Activated CD4-positive, alpha-beta memory T cell treated with anti-CD3 and anti-CD28 coated beads for 36 hours (primary cell): ENCODE results near the gene AIPL1. TPM values are rescaled to one million over a fixed set of nuclear protein-coding genes. Genes with fewer than 3 reads are reported as not detected.

ENCODE experiments used
- CTCF ChIA-PET: fragments of 350-600 bp; sonication (Branson Sonifier 250); formaldehyde crosslinking; loops from one replicate; lab custom pipeline; 2021; ENCODE audit warnings: antibody characterized with exemption, inconsistent platforms; lab: Charles Lee
- POLR2A ChIA-PET: fragments of 350-600 bp; sonication (Branson Sonifier 250); formaldehyde crosslinking; loops from one replicate; lab custom pipeline; 2021; ENCODE audit warnings: antibody characterized with exemption; lab: Charles Lee
- DNase-seq: peaks from one replicate; pipeline ENCODE4 v3.0.0-alpha.2; 2020
- H3K27ac Mint-ChIP-seq: one replicate; pipeline ENCODE4 v1.8.0; 2021; ENCODE audit warnings: mixed read lengths
- H3K27me3 Mint-ChIP-seq: one replicate; pipeline ENCODE4 v1.8.0; 2021; ENCODE audit warnings: mixed read lengths
- H3K36me3 Mint-ChIP-seq: one replicate; pipeline ENCODE4 v1.8.0; 2021; ENCODE audit warnings: mixed read lengths
- H3K4me1 Mint-ChIP-seq: one replicate; pipeline ENCODE4 v1.8.0; 2021; ENCODE audit warnings: low read depth, mixed read lengths
- H3K4me3 Mint-ChIP-seq: one replicate; pipeline ENCODE4 v1.8.0; 2021; ENCODE audit warnings: mild to moderate bottlenecking, mixed read lengths
- H3K9me3 Mint-ChIP-seq: one replicate; pipeline ENCODE4 v1.8.0; 2021; ENCODE audit warnings: mixed read lengths
- intact Hi-C: fragments of 100-400 bp; cut with micrococcal nuclease; formaldehyde crosslinking; loops from one replicate; pipeline ENCODE4 v1.15.1; 2023
- total RNA-seq, 2 experiments: library from RNA; stranded (reverse); gene quantifications; one replicate each; pipeline ENCODE4 v1.2.3, GENCODE V29; 2021

Gene AIPL1
- total RNA-seq, 2 experiments from 2014 or later = not detected

GRCh38 chr17:6442775-6443174, 7.9 kb upstream of the AIPL1 start:
- CTCF ChIA-PET = interaction anchor here (0.9 to 1.4 kb wide), 2 partner anchors 17 to 855 kb away, joined by 3 read pairs; no protein-coding TSS in a partner anchor
- intact Hi-C loops = loop anchor here (5.0 kb wide), 1 partner anchor 200 kb away; the partner anchor contains the start of genes KIAA0753 and TXNDC17
- no peak for DNase-seq
- H3K4me1 Mint-ChIP-seq = peaks cover 12% of the 10 kb centered on the region
- H3K27ac Mint-ChIP-seq = no peak overlapping the region
- no peak overlapping the region for H3K4me3 Mint-ChIP-seq
- no peaks in the 10 kb centered on the region for H3K9me3 Mint-ChIP-seq
- POLR2A ChIA-PET = no interaction called here
- no peaks in the 10 kb centered on the region for H3K36me3 Mint-ChIP-seq
- peaks cover 5% of the 10 kb centered on the region for H3K27me3 Mint-ChIP-seq

DNA sequence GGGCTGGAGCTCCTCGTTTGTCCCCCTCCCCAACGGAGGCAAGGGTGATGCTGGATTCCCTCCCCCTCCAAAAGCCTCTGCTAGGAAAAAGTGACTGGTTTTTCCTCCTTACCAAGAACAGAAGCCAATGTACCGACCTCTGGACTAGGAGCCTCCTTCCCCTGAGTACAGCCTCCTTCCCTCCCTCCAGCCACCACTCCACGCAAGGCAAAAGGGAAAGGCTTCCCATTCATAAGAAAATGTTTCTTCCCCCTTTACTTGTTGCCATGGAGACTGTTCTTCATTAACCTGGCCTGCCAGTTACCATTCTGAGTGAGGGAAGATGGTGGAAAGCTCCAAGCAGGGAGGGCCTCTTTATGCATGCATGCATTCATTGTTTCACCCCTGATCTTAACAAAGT, 5.0 kb upstream of the AIPL1 start:
- intact Hi-C loops = loop anchor here (5.0 kb wide), 1 partner anchor 202 kb away; the partner anchor contains the start of genes KIAA0753 and TXNDC17
- H3K9me3 Mint-ChIP-seq = no peaks in the 10 kb centered on the region
- H3K27ac Mint-ChIP-seq = no peak overlapping the region
- H3K4me3 Mint-ChIP-seq = no peak overlapping the region
- H3K36me3 Mint-ChIP-seq = no peaks in the 10 kb centered on the region
- peaks cover 19% of the 10 kb centered on the region for H3K27me3 Mint-ChIP-seq
- ChIA-PET CTCF (interaction anchor here (0.9 to 1.4 kb wide), 4 partner anchors 10 to 853 kb away, joined by 3 to 5 read pairs (median 4); no protein-coding TSS in a partner anchor), POLR2A (no interaction called here)
- peaks cover 14% of the 10 kb centered on the region for H3K4me1 Mint-ChIP-seq
- no peak for DNase-seq

DNA sequence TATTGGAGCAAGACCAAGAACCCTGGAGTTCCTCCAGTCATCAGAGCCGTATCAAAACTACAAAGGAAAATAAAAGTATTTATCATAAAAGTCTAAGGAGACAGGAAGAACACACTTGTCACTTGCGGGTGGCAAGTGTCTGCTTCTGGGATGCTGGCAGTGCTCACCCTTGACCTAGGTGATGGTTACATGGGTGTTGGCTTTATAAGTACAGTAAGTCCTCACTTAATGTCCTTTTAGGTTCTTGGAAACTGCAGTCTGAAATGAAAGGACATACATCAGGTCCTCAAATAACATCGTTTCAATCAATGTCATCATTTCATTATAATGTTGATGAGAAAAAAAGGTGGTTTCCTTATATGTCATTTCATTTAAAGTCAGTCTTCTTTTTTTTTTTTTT, 3.0 kb upstream of the AIPL1 start:
- no peaks in the 10 kb centered on the region for H3K36me3 Mint-ChIP-seq
- peaks cover 2% of the 10 kb centered on the region for H3K4me1 Mint-ChIP-seq
- peaks cover 16% of the 10 kb centered on the region for H3K27me3 Mint-ChIP-seq
- ChIA-PET POLR2A (no interaction called here), CTCF (no interaction called here)
- no peak overlapping the region for H3K4me3 Mint-ChIP-seq
- intact Hi-C loops = no loop called here
- no peak overlapping the region for H3K27ac Mint-ChIP-seq
- no peak for DNase-seq
- H3K9me3 Mint-ChIP-seq = no peaks in the 10 kb centered on the region

DNA sequence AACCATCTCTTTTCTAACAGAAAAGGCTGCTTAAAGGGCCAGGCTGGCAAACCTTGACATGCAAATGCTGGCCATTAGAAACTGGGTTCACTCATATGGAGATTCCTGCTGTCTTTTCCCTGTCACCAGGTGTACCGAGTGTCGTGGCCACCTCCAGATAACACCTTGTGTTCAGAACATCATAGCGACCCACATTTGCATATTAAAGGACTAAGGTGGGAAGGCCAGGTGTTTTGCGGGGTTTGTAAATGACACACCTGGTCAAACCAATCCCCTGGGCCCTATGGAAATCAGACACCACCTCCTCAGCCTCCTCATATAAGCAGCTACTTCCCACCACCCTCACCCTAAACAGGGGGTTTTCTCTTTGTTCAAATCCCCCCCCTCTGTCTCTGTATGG, 2.5 kb upstream of the AIPL1 start:
- POLR2A ChIA-PET = no interaction called here
- intact Hi-C loops = no loop called here
- DNase-seq = no peak
- Mint-ChIP-seq H3K27me3 (peaks cover 16% of the 10 kb centered on the region), H3K4me3 (no peak overlapping the region), H3K36me3 (no peaks in the 10 kb centered on the region), H3K27ac (no peak overlapping the region), H3K4me1 (peaks cover 2% of the 10 kb centered on the region), H3K9me3 (no peaks in the 10 kb centered on the region)
- CTCF ChIA-PET = interaction anchor here (2.3 to 2.6 kb wide), 3 partner anchors 12 to 850 kb away, joined by 12 to 14 read pairs (median 14); no protein-coding TSS in a partner anchor

- H3K9me3 Mint-ChIP-seq = peaks cover 7% of the 10 kb centered on the region
- intact Hi-C loops = no loop called here
- ChIA-PET POLR2A (interaction anchor here (0.6 kb wide), 2 partner anchors 248 to 995 kb away, joined by 3 read pairs; no protein-coding TSS in a partner anchor), CTCF (interaction anchor here (0.8 to 2.6 kb wide), 17 partner anchors 9 to 851 kb away, joined by 3 to 17 read pairs (median 5); partner anchors contain the start of genes NLRP1 and PIMREG)
- peaks cover 17% of the 10 kb centered on the region for H3K27me3 Mint-ChIP-seq
- H3K36me3 Mint-ChIP-seq = peaks cover 3% of the 10 kb centered on the region
- DNase-seq = peak; percentile 72
- no peak overlapping the region for H3K4me3 Mint-ChIP-seq
- H3K27ac Mint-ChIP-seq = no peak overlapping the region
- H3K4me1 Mint-ChIP-seq = peaks cover 2% of the 10 kb centered on the region
These were observed 1.0 kb upstream of the AIPL1 start for GRCh38 chr17:6435968-6436367.

DNA sequence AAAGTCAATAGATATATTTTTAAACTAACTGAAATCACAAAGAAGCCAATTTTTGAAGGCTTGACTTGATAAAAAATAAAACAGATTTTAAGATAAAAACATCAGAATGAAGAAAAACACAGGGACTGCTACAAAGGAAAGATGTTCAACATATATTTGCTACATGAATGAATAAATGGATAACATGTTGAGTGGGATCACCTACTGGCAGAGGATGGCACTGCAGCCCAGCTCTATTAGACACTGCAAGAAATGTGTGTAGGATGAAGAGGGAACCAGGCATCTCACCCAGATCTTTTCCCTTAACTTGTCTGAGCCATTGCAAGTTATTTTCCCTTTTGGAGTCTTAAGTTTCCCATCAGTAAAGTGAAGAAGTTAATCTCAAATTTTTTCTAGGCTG, 4.2 kb downstream of the AIPL1 start:
- no peak overlapping the region for H3K4me3 Mint-ChIP-seq
- peaks cover 17% of the 10 kb centered on the region for H3K4me1 Mint-ChIP-seq
- ChIA-PET CTCF (interaction anchor here (1.0 kb wide), 1 partner anchor 838 kb away, joined by 4 read pairs; no protein-coding TSS in a partner anchor), POLR2A (no interaction called here)
- peaks cover 18% of the 10 kb centered on the region for H3K9me3 Mint-ChIP-seq
- H3K27me3 Mint-ChIP-seq = peaks cover 3% of the 10 kb centered on the region
- peaks cover 6% of the 10 kb centered on the region for H3K36me3 Mint-ChIP-seq
- H3K27ac Mint-ChIP-seq = no peak overlapping the region
- intact Hi-C loops = no loop called here
- no peak for DNase-seq

DNA sequence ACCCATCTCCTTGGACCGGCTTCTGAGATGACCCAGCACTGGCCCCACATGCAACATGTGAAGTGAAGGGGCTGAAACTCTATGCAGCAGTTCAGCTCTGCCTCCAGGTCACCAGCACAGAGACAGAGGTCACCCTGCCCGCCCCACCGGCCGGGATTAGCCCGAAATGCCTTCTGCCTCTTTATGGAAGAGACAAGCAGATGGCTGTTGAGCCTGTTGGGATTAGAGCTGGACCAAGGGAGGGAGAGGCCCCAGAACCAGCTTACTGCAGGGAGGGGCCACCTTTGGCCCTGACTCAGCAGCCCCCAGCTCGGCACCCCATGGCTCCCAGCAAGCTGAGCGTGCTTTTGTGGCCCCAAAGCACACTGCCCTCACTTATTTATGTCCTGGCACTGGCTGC, 5.7 kb downstream of the AIPL1 start:
- intact Hi-C loops = no loop called here
- Mint-ChIP-seq H3K36me3 (peaks cover 6% of the 10 kb centered on the region), H3K4me3 (no peak overlapping the region), H3K4me1 (peaks cover 17% of the 10 kb centered on the region), H3K27ac (no peak overlapping the region), H3K9me3 (peaks cover 18% of the 10 kb centered on the region), H3K27me3 (peaks cover 6% of the 10 kb centered on the region)
- DNase-seq = no peak
- ChIA-PET POLR2A (no interaction called here), CTCF (interaction anchor here (0.7 to 1.3 kb wide), 3 partner anchors 11 to 841 kb away, joined by 3 to 4 read pairs (median 3); no protein-coding TSS in a partner anchor)

DNA sequence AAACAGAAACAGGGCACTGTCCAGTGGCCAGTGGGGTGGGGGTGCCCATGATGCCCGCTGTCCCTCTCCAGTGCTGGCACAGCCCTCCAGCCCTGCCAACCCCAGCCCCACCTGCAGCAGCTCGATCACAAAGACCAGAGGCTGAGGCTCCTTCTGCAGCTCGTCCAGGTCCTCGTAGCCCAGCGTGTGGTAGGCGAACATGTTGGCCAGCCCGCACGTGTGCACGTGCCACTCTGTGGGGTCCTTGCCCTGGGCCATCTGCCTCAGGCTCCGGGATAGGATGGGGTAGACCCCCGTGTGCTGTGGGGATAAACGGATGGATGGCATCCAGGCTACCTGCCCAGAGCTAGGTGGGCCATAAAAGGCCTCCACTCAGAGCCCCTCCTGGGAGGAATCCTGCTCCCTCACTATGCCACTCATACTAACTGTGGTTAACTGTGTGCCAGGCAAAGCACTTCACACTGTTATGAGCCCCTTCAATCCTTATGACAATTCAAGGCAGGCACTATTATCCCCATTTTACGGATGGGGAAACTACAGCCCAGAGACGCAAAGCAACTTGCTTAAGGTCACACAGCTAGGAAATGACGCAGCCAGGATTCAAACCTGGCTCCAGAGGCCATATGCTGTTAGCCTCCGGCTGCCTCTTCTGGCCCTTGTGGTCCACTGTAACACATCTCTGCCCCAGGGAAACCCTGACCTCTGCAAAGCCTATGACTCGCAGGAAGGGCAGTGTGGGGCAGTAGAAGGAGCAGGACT, 6.5 kb downstream of the AIPL1 start:
- DNase-seq = no peak
- Mint-ChIP-seq H3K36me3 (peaks cover 6% of the 10 kb centered on the region), H3K4me3 (no peak overlapping the region), H3K27me3 (peaks cover 6% of the 10 kb centered on the region), H3K4me1 (peaks cover 17% of the 10 kb centered on the region), H3K9me3 (peaks cover 18% of the 10 kb centered on the region), H3K27ac (no peak overlapping the region)
- ChIA-PET CTCF (interaction anchor here (0.7 kb wide), 1 partner anchor 16 kb away, joined by 3 read pairs; no protein-coding TSS in a partner anchor), POLR2A (no interaction called here)
- intact Hi-C loops = no loop called here

- CTCF ChIA-PET = interaction anchor here (1.3 kb wide), 1 partner anchor 840 kb away, joined by 4 read pairs; no protein-coding TSS in a partner anchor
- POLR2A ChIA-PET = no interaction called here
- peak overlapping the region; percentile 11 for H3K4me3 Mint-ChIP-seq
- peaks cover 17% of the 10 kb centered on the region for H3K4me1 Mint-ChIP-seq
- peaks cover 18% of the 10 kb centered on the region for H3K9me3 Mint-ChIP-seq
- DNase-seq = peak; percentile 71
- intact Hi-C loops = no loop called here
- peaks cover 8% of the 10 kb centered on the region for H3K27me3 Mint-ChIP-seq
- peaks cover 6% of the 10 kb centered on the region for H3K36me3 Mint-ChIP-seq
- peak overlapping the region; percentile 42 for H3K27ac Mint-ChIP-seq
These were observed 7.6 kb downstream of the AIPL1 start for GRCh38 chr17:6427279-6427781.

DNA sequence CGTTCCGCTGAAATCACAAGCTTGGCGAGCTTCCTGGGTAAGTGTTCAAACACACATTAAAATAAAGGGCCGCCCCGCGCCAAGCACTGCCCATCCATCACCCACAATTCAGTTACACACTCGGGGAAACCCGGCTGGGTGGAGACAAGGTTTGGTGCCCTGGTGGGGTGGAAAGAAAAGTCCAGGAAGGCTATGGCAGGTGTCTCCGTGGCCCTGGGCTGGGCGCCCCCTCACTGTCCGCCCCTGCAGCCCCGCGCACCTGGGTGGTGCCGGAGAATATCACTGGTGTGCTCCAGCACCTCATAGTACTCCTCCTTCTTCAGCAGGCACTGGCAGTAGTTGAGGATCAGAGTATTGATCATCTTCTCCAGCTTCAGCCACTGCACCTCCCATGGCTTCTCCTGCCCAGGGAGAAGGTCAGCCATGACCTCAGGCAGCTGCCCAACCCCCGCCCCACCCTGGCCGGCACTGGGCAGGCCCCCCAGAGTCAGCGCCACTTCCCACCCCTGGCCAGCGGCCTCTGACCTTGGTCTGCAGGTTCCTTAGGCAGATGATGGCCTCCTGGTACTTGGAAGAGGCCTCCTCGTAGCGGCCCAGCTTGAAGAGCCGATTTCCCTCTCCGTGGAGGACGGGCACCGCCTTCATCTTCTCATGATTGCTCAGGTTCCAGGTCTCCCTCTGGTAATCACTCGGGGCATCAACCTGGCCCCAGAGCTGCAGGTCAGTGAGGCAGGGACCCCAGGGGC, 8.4 kb downstream of the AIPL1 start:
- Mint-ChIP-seq H3K27me3 (peaks cover 13% of the 10 kb centered on the region), H3K36me3 (peaks cover 5% of the 10 kb centered on the region), H3K4me1 (peaks cover 17% of the 10 kb centered on the region), H3K9me3 (peaks cover 14% of the 10 kb centered on the region), H3K4me3 (no peak overlapping the region), H3K27ac (no peak overlapping the region)
- ChIA-PET CTCF (interaction anchor here (0.6 to 2.8 kb wide), 3 partner anchors 9 to 839 kb away, joined by 3 to 20 read pairs (median 4); no protein-coding TSS in a partner anchor), POLR2A (no interaction called here)
- intact Hi-C loops = no loop called here
- DNase-seq = no peak

DNA sequence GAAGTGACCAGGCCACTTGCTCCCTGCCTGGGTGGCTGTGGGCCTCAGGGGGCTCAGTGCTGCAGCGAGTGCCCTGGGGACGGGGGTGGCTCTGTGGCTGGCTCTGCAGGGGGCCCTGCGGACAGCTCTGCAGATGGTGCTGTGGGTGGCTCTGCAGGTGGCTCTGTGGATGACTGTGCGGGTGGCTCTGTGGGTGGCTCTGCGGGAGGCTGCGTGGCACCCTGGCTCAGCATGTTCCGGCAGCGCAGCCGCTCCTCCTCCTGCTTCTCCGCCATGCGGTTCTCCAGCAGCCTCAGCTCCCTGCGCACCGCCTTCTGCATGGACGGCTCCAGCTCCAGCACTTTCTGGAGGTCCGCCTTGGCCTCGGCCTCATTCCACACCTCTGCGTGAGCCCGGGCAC, 9.5 kb downstream of the AIPL1 start:
- CTCF ChIA-PET = interaction anchor here (0.5 to 3.7 kb wide), 5 partner anchors 10 to 837 kb away, joined by 3 to 20 read pairs (median 14); partner anchors contain the start of gene AIPL1
- Mint-ChIP-seq H3K27ac (no peak overlapping the region), H3K4me1 (peaks cover 17% of the 10 kb centered on the region), H3K27me3 (peaks cover 19% of the 10 kb centered on the region), H3K4me3 (no peak overlapping the region), H3K36me3 (no peaks in the 10 kb centered on the region), H3K9me3 (peaks cover 5% of the 10 kb centered on the region)
- intact Hi-C loops = no loop called here
- no peak for DNase-seq
- POLR2A ChIA-PET = no interaction called here
